Mesothelial cell of epicardium (in vitro differentiated cells): ENCODE results near the gene PSAP. TPM values are rescaled to one million over a fixed set of nuclear protein-coding genes. Genes with fewer than 3 reads are reported as not detected.

ENCODE experiments used
- DNase-seq, 2 experiments: peaks; one replicate each; pipeline ENCODE4 v3.0.0; 2021; ENCODE audit warnings: low spot score in 2 of 2; ENCODE audit not compliant: unreplicated experiment in 2 of 2
- H3K27ac Mint-ChIP-seq: 2 replicates; pipeline ENCODE4 v1.8.0; 2021; ENCODE audit warnings: mixed read lengths
- H3K27me3 Mint-ChIP-seq: 2 replicates; pipeline ENCODE4 v1.8.0; 2021; ENCODE audit warnings: low read depth, mixed read lengths
- H3K36me3 Mint-ChIP-seq: 2 replicates; pipeline ENCODE4 v1.8.0; 2021; ENCODE audit warnings: mixed read lengths
- H3K4me1 Mint-ChIP-seq: 2 replicates; pipeline ENCODE4 v1.8.0; 2021; ENCODE audit warnings: mixed read lengths
- H3K4me3 Mint-ChIP-seq: 2 replicates; pipeline ENCODE4 v1.8.0; 2021; ENCODE audit warnings: mild to moderate bottlenecking, moderate library complexity, mixed read lengths
- H3K9me3 Mint-ChIP-seq: 2 replicates; pipeline ENCODE4 v1.8.0; 2021; ENCODE audit warnings: mixed read lengths
- CTCF ChIP-seq: fragments of 200-600 bp; sonication (generic); IDR thresholded peaks from one replicate; pipeline ENCODE4 v1.5.0; 2021; ENCODE audit warnings: antibody characterized with exemption; ENCODE audit not compliant: unreplicated experiment
- total RNA-seq: library from RNA; stranded (reverse); gene quantifications from 3 replicates; pipeline ENCODE4 v1.2.1, GENCODE V29; 2021

PSAP gene
- total RNA-seq, 1 donor from 2014 or later = 574 TPM

GRCh38 chr10:71848325-71849275 lies 2.5 kb downstream of the PSAP start:
- H3K27me3 Mint-ChIP-seq = no peaks in the 10 kb centered on the region
- TF ChIP-seq CTCF = no peak
- peak overlapping the region; percentile 43 for H3K27ac Mint-ChIP-seq
- peaks cover 34% of the 10 kb centered on the region for H3K4me1 Mint-ChIP-seq
- no peak for DNase-seq
- peak overlapping the region; percentile 46 for H3K4me3 Mint-ChIP-seq
- peaks cover 2% of the 10 kb centered on the region for H3K9me3 Mint-ChIP-seq
- H3K36me3 Mint-ChIP-seq = no peaks in the 10 kb centered on the region

- no peak overlapping the region for H3K4me3 Mint-ChIP-seq
- peaks cover 2% of the 10 kb centered on the region for H3K9me3 Mint-ChIP-seq
- no peaks in the 10 kb centered on the region for H3K27me3 Mint-ChIP-seq
- H3K4me1 Mint-ChIP-seq = peaks cover 34% of the 10 kb centered on the region
- DNase-seq = no peak
- peak overlapping the region; percentile 43 for H3K27ac Mint-ChIP-seq
- H3K36me3 Mint-ChIP-seq = no peaks in the 10 kb centered on the region
- no peak for TF ChIP-seq CTCF
Observed at GRCh38 chr10:71847418-71847817, 3.6 kb downstream of the PSAP start.

GRCh38 chr10:71846816-71847215 lies 4.2 kb downstream of the PSAP start:
- no peak for DNase-seq
- Mint-ChIP-seq H3K27ac (peak overlapping the region; percentile 24), H3K9me3 (peaks cover 2% of the 10 kb centered on the region), H3K27me3 (no peaks in the 10 kb centered on the region), H3K4me3 (no peak overlapping the region), H3K4me1 (peaks cover 34% of the 10 kb centered on the region), H3K36me3 (no peaks in the 10 kb centered on the region)
- no peak for TF ChIP-seq CTCF

GRCh38 chr10:71845410-71846405 lies 5.3 kb downstream of the PSAP start:
- Mint-ChIP-seq H3K9me3 (peaks cover 2% of the 10 kb centered on the region), H3K4me3 (no peak overlapping the region), H3K4me1 (peaks cover 35% of the 10 kb centered on the region), H3K27ac (peak overlapping the region; percentile 43), H3K27me3 (no peaks in the 10 kb centered on the region), H3K36me3 (no peaks in the 10 kb centered on the region)
- TF ChIP-seq CTCF = no peak
- DNase-seq = no peak

- peaks cover 37% of the 10 kb centered on the region for H3K4me1 Mint-ChIP-seq
- H3K4me3 Mint-ChIP-seq = no peak overlapping the region
- no peaks in the 10 kb centered on the region for H3K27me3 Mint-ChIP-seq
- H3K9me3 Mint-ChIP-seq = peaks cover 2% of the 10 kb centered on the region
- H3K27ac Mint-ChIP-seq = no peak overlapping the region
- TF ChIP-seq CTCF = no peak
- H3K36me3 Mint-ChIP-seq = no peaks in the 10 kb centered on the region
- DNase-seq = no peak
Observed at GRCh38 chr10:71844695-71845094, 6.4 kb downstream of the PSAP start.
